G401.6 (cell line): ENCODE results near the gene RPL22L1.
"Not testable (repeated sequence)": the region's sequence is repeated elsewhere in the genome, so short reads cannot be mapped to it uniquely, and the experiment has no call there.

Experiments used
- FAIRE-seq: peaks from 2 replicates; lab custom pipeline; 2012; peaks lifted over from hg19 to GRCh38; lab: Jason Lieb, UNC

Gene RPL22L1

GRCh38 chr3:170877311-170877710, 7.3 kb upstream of the RPL22L1 start:
- not testable (repeated sequence) for FAIRE-seq

GRCh38 chr3:170876537-170876936, 6.5 kb upstream of the RPL22L1 start:
- FAIRE-seq: no peak

- FAIRE-seq: no peak
These were observed 780 bp downstream of the RPL22L1 start for GRCh38 chr3:170869239-170869590.

GRCh38 chr3:170868577-170869238, 1.3 kb downstream of the RPL22L1 start:
- FAIRE-seq: no peak

- FAIRE-seq: no peak
These were observed 2.7 kb downstream of the RPL22L1 start for GRCh38 chr3:170867143-170867937.

- FAIRE-seq: no peak
These were observed 3.5 kb downstream of the RPL22L1 start for GRCh38 chr3:170866499-170866898.

- peak; percentile 95 for FAIRE-seq
These were observed 4.5 kb downstream of the RPL22L1 start for GRCh38 chr3:170865209-170866094.

GRCh38 chr3:170864525-170865208, 5.3 kb downstream of the RPL22L1 start:
- no peak for FAIRE-seq

GRCh38 chr3:170863816-170864215, 6.2 kb downstream of the RPL22L1 start:
- peak; percentile 76 for FAIRE-seq

GRCh38 chr3:170862618-170863374, 7.2 kb downstream of the RPL22L1 start:
- no peak for FAIRE-seq

GRCh38 chr3:170858599-170858998, 11.4 kb downstream of the RPL22L1 start:
- FAIRE-seq: no peak

- no peak for FAIRE-seq
These were observed 17.7 kb downstream of the RPL22L1 start for GRCh38 chr3:170852324-170852723.

GRCh38 chr3:170848292-170848917, 21.6 kb downstream of the RPL22L1 start:
- FAIRE-seq: peak; percentile 94

- FAIRE-seq: no peak
These were observed 25.6 kb downstream of the RPL22L1 start for GRCh38 chr3:170844377-170844776.

GRCh38 chr3:170840291-170840859, 29.6 kb downstream of the RPL22L1 start:
- no peak for FAIRE-seq

- no peak for FAIRE-seq
These were observed 30.4 kb downstream of the RPL22L1 start for GRCh38 chr3:170839518-170840100.

- no peak for FAIRE-seq
These were observed 33.5 kb downstream of the RPL22L1 start for GRCh38 chr3:170836491-170836890.

GRCh38 chr3:170835336-170835735, 34.7 kb downstream of the RPL22L1 start:
- no peak for FAIRE-seq

- FAIRE-seq: no peak
These were observed 39.4 kb downstream of the RPL22L1 start for GRCh38 chr3:170830580-170830979.
